ENCODE data around the gene ELOVL7. TPM values are rescaled to one million over a fixed set of nuclear protein-coding genes. Genes with fewer than 3 reads are reported as not detected.

Gene ELOVL7
- total and polyA plus RNA-seq, 2 of the 8 experiments (the other 6 are each of a cell fraction or from before 2014, with no cell fraction given), result 3.1 to 5.1 TPM

DNA sequence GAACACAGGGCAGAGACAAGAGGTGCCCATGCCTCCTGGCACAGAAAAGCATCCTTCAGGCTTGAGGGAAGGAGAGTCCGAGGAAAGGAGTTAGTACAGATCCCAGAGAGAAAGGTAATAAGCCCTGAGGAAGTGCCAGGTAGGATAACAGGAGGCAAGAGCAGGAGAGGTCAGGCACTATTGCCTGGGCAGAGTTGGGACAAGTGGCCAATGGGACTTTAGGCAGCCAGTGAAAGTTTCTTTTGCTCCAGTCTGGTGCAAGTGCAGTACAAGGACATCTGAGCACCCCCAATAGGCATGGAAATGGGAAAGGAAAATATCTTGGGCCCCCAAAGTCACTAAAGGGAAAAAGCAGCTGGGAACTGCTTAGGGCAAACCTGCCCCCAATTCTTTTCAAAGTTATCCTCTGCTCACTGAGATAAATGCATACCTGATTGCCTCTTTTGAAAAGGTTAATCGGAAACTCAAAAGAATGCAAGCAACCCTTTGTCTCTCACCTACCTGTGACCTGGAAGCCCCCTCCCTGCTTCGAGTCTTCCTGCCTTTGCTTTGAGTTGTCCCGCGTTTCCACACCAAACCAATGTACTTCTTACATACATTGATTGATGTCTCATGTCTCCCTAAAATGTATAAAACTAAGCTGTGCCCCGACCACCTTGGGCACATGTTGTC is 46.5 kb downstream of the ELOVL7 start:
- WGBS, 2 experiments (ENCODE audit: extremely low coverage in 1 of 2, insufficient coverage in 1 of 2, insufficient read length in 1 of 2, insufficient replicate concordance in 2 of 2, low coverage in 1 of 2, low lambda C conversion rate in 2 of 2, missing lambda C conversion rate in 1 of 2), result 4% methylated on average over 6 of the region's 6 CpGs; no CpG with 5 or more reads in 1 of the 2 experiments
- Histone ChIP-seq H3K4ac (replicated peaks; ENCODE audit: insufficient read length, low read depth, low read length) (peak overlapping the region; percentile 3), H2BK12ac (ENCODE audit: low read depth, low read length) (peak overlapping the region; percentile 86), H4K91ac (replicated peaks; ENCODE audit: insufficient read length, low read length) (no peak overlapping the region), H3K14ac (ENCODE audit: insufficient read length) (no peak overlapping the region), H3K79me2 (ENCODE audit: control insufficient read depth in 1 of 2, insufficient read depth in 2 of 2, low read length in 2 of 2) (no peaks in the 10 kb centered on the region), H3K56ac (replicated peaks; ENCODE audit: insufficient read length, low read depth, low read length) (no peak overlapping the region), H2AK5ac (ENCODE audit: low read depth, low read length) (peak overlapping the region; percentile 93; the same call in 1 of the 2 replicates), H3K9me3 (ENCODE audit: insufficient read depth in 2 of 2, low read depth in 1 of 2, low read length in 1 of 2) (no peaks in the 10 kb centered on the region), H2AFZ (ENCODE audit: low read length) (no peak overlapping the region), H3K36me3 (ENCODE audit: control insufficient read depth in 2 of 4, insufficient read depth in 4 of 4, low read length in 3 of 4) (0 out of 8 replicates have a peak, but pooled peaks cover 0 to 2% (median 0%) of the 10 kb centered on the region in 4 experiments), H3K18ac (ENCODE audit: extremely low read depth, low read length) (peak overlapping the region; percentile 91), H3K27me3 (replicated peaks in 1 of 4; ENCODE audit: control insufficient read depth in 3 of 4, extremely low read depth in 1 of 4, insufficient read depth in 3 of 4, low read length in 3 of 4) (no peaks in the 10 kb centered on the region), H2BK15ac (ENCODE audit: low read length) (no peak overlapping the region; the same call in 1 of the 2 replicates), H2BK20ac (ENCODE audit: low read length) (peak overlapping the region; percentile 87; the same call in 1 of the 2 replicates), H3K23me2 (ENCODE audit: low read depth, low read length) (peaks cover 5% of the 10 kb centered on the region), H3K27ac (ENCODE audit: low read depth, low read length) (no peak overlapping the region; the same call in 1 of the 2 replicates), H4K20me1 (replicated peaks in 1 of 2; ENCODE audit: control insufficient read depth in 1 of 2, insufficient read depth in 2 of 2, low read length in 2 of 2) (no peaks in the 10 kb centered on the region), H3K23ac (ENCODE audit: insufficient read length) (no peak overlapping the region), H4K8ac (ENCODE audit: extremely low read depth, insufficient read depth, low read length) (no peak overlapping the region), H2BK120ac (replicated peaks; ENCODE audit: low read depth, low read length) (peak overlapping the region; percentile 41), H3K9ac (replicated peaks in 1 of 4; ENCODE audit: extremely low read depth in 1 of 4, low read depth in 3 of 4, low read length in 3 of 4) (no peak overlapping the region), H3K79me1 (ENCODE audit: low read depth, low read length) (no peaks in the 10 kb centered on the region; the same call in 1 of the 2 replicates), H3K4me2 (ENCODE audit: insufficient read depth in 1 of 2, low read depth in 2 of 2, low read length in 2 of 2) (peak overlapping the region; percentile 66 to 71), H2BK5ac (ENCODE audit: low read depth, low read length) (peak overlapping the region; percentile 92; the same call in 1 of the 2 replicates), H3K4me1 (replicated peaks in 1 of 4; ENCODE audit: control insufficient read depth in 3 of 4, insufficient read depth in 4 of 4, low read length in 3 of 4) (peaks cover 5 to 11% (median 8%) of the 10 kb centered on the region in 4 experiments), H4K5ac (ENCODE audit: insufficient read length, low read depth, low read length) (no peak overlapping the region), H3K4me3 (ENCODE audit: extremely low read depth in 1 of 4, insufficient read depth in 2 of 4, low read depth in 3 of 4, low read length in 4 of 4) (peak overlapping the region in 3 of 4 experiments; percentile 11 to 52 (median 16); a peak in 4 of 8 replicates)
- DNase-seq (ENCODE audit: low read depth in 1 of 2, low spot score in 2 of 2), result no peak
- CTCF ChIA-PET (ENCODE audit: partially characterized antibody), result interaction anchor here (0.8 kb wide), 1 partner anchor 36 kb away, joined by 3 read pairs; no protein-coding TSS in a partner anchor
- FAIRE-seq, result peak; percentile 97
- POLR2A ChIA-PET (ENCODE audit: partially characterized antibody), result interaction anchor here (0.6 to 1.3 kb wide), 6 partner anchors 9 to 98 kb away, joined by 3 to 5 read pairs (median 3); partner anchors contain the start of gene DEPDC1B
